Transverse colon (tissue), 4 donors: Measurements from ENCODE around the gene DELE1. TPM values are rescaled to one million over a fixed set of nuclear protein-coding genes. Genes with fewer than 3 reads are reported as not detected.

Experiments used
- DNase-seq: peaks from one replicate; pipeline ENCODE4 v3.0.0-alpha.2; 2019
- H3K27ac ChIP-seq, 4 donors: fragments of 200-600 bp; sonication (generic); 2 replicates each; pipeline ENCODE4 v1.5.1; 2016 to 2018; ENCODE audit warnings: inconsistent platforms in 4 of 4
- H3K27me3 ChIP-seq: fragments of 200-600 bp; sonication (generic); 2 replicates; pipeline ENCODE4 v1.5.1; 2017; ENCODE audit warnings: inconsistent platforms
- H3K36me3 ChIP-seq, 4 donors: fragments of 200-600 bp; sonication (generic); 2 replicates each; pipeline ENCODE4 v1.5.1; 2017 to 2019; ENCODE audit warnings: inconsistent platforms in 4 of 4
- H3K4me1 ChIP-seq, 4 donors: fragments of 200-600 bp; sonication (generic); 2 replicates each; pipeline ENCODE4 v1.5.1; 2017 to 2020; ENCODE audit warnings: inconsistent platforms in 4 of 4
- H3K4me3 ChIP-seq, 4 donors: fragments of 200-600 bp; sonication (generic); 1 replicate in 1 of 4; 2 replicates in 3 of 4; pipeline versions ENCODE4 v1.5.1 to v1.6.1; 2017 to 2019; ENCODE audit warnings: inconsistent platforms in 4 of 4
- H3K9me3 ChIP-seq, 2 donors: fragments of 200-600 bp; sonication (generic); 2 replicates each; pipeline ENCODE4 v1.5.1; 2017 to 2019; ENCODE audit warnings: inconsistent platforms in 2 of 2
- EP300 ChIP-seq: sonication (generic); formaldehyde crosslinking; IDR thresholded peaks from one replicate; pipeline ENCODE4 v1.6.1; 2017; ENCODE audit warnings: antibody characterized with exemption, low read depth
- POLR2A ChIP-seq: fragments of 450-650 bp; IDR thresholded peaks from one replicate; pipeline ENCODE4 v1.6.1; 2016; ENCODE audit warnings: antibody characterized with exemption, mild to moderate bottlenecking, moderate library complexity
- POLR2AphosphoS5 ChIP-seq, 3 donors: sonication (generic); formaldehyde crosslinking; IDR thresholded peaks; one replicate each; pipeline ENCODE4 v1.6.1; 2016; ENCODE audit warnings: antibody characterized with exemption in 3 of 3
- WGBS, 2 donors: methylation state at CpG; one replicate each; pipeline ENCODE4 v1.1.5; 2018; ENCODE audit warnings: low coverage in 1 of 2; 5-methylcytosine and 5-hydroxymethylcytosine counted together
- in situ Hi-C, 4 donors: fragments of 200-750 bp; cut with MboI; loops; one replicate each; pipeline versions ENCODE4 v1.15.0 to v1.15.1; 2017; ENCODE audit warnings: low sequenced_read_pairs in 3 of 4, low pct_ligation_motif_present in 1 of 4, low pct_unique_long_range_greater_than_20kb in 1 of 4
- intact Hi-C: fragments of 100-400 bp; cut with DNase I; formaldehyde crosslinking; loops from one replicate; pipeline ENCODE4 v1.15.1; 2023; ENCODE audit warnings: low total_unique reads
- total RNA-seq, 4 donors: library from RNA; depleted of rRNA; stranded (reverse); fragments of >200 nt; gene quantifications; one replicate each; pipeline ENCODE4 v1.1.0, GENCODE V29; 2016
- TF ChIP-seq, protein P1 (sequence below), 5 experiments: fragments of 200-600 bp in 3 of 5; fragments of 450-650 bp in 2 of 5; sonication (generic) in 3 of 5; IDR thresholded peaks; 1 replicate in 2 of 5; 2 replicates in 3 of 5; pipeline ENCODE4 v1.5.1; 2016 to 2017; ENCODE audit warnings: antibody characterized with exemption in 5 of 5, inconsistent platforms in 3 of 5, mild to moderate bottlenecking in 2 of 5, moderate library complexity in 1 of 5

DELE1 gene
- total RNA-seq, 4 donors from 2014 or later = 92.6 to 270 (median 126) TPM

DNA sequence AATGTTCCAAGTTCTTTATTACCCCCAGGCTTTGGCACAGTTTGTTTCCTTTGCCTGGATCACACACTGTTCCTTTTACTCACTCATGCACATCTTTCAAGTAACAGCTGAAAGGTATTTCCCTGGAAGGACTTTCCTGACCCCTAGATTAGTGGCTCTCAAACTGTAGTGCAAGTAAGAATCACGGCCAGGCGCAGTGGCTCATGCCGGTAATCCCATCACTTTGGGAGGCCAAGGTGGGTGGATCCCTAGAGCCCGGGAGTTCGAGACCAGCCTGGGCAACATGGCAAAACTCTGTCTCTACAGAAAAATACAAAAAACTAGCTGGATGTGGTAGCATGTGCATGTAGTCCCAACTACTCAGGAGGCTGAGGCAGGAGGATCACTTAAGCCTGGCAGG lies 19.1 kb upstream of the DELE1 start:
- Histone ChIP-seq H3K36me3 (no peaks in the 10 kb centered on the region), H3K4me3 (no peak overlapping the region), H3K27ac (no peak overlapping the region), H3K4me1 (no peaks in the 10 kb centered on the region), H3K27me3 (no peaks in the 10 kb centered on the region), H3K9me3 (no peaks in the 10 kb centered on the region)
- DNase-seq = no peak
- WGBS, 2 donors = 82 to 86% methylated on average over 3 to 5 of the region's 5 CpGs
- intact Hi-C loops = no loop called here
- in situ Hi-C loops = no loop called here
- TF ChIP-seq EP300 (no peak), POLR2A (no peak), POLR2AphosphoS5 (IDR thresholded peaks at IDR 0.05) (no peak)
- TF ChIP-seq, protein P1, sequence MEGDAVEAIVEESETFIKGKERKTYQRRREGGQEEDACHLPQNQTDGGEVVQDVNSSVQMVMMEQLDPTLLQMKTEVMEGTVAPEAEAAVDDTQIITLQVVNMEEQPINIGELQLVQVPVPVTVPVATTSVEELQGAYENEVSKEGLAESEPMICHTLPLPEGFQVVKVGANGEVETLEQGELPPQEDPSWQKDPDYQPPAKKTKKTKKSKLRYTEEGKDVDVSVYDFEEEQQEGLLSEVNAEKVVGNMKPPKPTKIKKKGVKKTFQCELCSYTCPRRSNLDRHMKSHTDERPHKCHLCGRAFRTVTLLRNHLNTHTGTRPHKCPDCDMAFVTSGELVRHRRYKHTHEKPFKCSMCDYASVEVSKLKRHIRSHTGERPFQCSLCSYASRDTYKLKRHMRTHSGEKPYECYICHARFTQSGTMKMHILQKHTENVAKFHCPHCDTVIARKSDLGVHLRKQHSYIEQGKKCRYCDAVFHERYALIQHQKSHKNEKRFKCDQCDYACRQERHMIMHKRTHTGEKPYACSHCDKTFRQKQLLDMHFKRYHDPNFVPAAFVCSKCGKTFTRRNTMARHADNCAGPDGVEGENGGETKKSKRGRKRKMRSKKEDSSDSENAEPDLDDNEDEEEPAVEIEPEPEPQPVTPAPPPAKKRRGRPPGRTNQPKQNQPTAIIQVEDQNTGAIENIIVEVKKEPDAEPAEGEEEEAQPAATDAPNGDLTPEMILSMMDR (IDR thresholded peaks at IDR 0.05) = no peak

DNA sequence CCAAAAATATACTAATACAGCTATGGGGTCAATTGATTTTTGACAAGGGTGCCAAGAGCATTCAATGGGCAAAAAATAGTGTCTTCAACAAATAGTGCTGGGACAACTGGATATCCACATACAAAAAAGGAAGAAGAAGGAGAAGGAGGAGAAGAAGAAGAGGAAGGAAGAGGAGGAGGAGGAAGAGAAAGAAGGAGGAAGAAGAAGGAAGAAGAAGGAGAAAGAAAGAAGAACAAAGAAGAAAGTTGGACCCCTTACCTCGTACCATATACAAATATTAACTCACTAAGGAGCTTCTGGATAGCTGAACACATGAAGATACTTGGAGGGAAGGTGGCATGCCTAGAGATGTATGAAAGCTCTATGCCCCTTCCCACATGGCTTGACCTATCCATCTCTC lies 17.2 kb upstream of the DELE1 start:
- in situ Hi-C loops = no loop called here
- H3K36me3 ChIP-seq = no peaks in the 10 kb centered on the region
- H3K27ac ChIP-seq = no peak overlapping the region
- 0 to 54% methylated on average over 1 of the region's 1 CpG for WGBS, 2 donors
- no peaks in the 10 kb centered on the region for H3K9me3 ChIP-seq
- DNase-seq = no peak
- H3K27me3 ChIP-seq = no peaks in the 10 kb centered on the region
- H3K4me3 ChIP-seq = no peak overlapping the region
- no peaks in the 10 kb centered on the region for H3K4me1 ChIP-seq
- TF ChIP-seq EP300 = no peak
- TF ChIP-seq, protein P1 (IDR thresholded peaks at IDR 0.05) = no peak
- TF ChIP-seq POLR2AphosphoS5 (IDR thresholded peaks at IDR 0.05) = no peak
- TF ChIP-seq POLR2A = no peak
- intact Hi-C loops = no loop called here

DNA sequence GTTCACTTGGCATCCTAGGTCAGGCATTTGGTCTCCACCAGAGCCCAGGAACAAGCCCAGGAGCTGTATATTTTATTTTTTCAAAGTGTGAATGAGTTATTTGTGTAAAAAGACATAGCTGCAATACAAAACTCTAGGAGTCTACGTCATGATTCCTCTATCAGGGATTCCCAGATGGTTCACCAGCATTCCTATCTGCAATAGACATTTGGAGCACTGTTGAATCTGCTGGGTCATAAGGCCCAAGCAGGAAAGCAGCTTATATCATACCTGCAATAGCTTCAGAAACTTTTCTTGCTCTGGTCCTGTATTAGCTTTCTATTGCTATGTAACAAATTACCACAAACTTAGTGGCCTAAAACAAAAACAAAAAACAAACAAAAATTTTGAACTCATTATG lies 16.7 kb upstream of the DELE1 start:
- no peak for DNase-seq
- no peaks in the 10 kb centered on the region for H3K36me3 ChIP-seq
- no peak for TF ChIP-seq POLR2AphosphoS5 (IDR thresholded peaks at IDR 0.05)
- no peak for TF ChIP-seq EP300
- TF ChIP-seq POLR2A = no peak
- TF ChIP-seq, protein P1 (IDR thresholded peaks at IDR 0.05) = no peak
- no peak overlapping the region for H3K27ac ChIP-seq
- 0% methylated on average over 1 of the region's 1 CpG; no CpG with 5 or more reads in 1 of the 2 donors for WGBS, 2 donors
- no peaks in the 10 kb centered on the region for H3K27me3 ChIP-seq
- H3K4me3 ChIP-seq = no peak overlapping the region
- in situ Hi-C loops (no loop called here), intact Hi-C loops (no loop called here)
- no peaks in the 10 kb centered on the region for H3K9me3 ChIP-seq
- H3K4me1 ChIP-seq = no peaks in the 10 kb centered on the region

DNA sequence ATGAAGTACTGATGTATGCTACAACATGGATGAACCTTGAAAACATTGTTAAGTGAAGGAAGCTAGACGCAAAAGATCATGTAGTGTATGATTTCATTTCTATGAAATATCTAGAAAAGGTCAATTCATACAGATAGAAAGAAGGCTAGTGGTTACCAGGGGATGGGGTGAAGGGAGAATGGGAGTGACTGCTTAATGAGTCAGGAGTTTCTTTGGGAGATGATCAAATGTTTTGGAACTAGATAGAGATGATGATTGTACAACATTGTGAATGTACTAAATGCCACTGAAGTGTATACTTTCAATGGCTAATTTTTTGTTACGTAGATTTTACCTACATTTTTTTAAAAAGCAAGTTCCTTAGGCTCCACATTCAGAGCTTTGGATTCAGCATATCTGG lies 14.9 kb upstream of the DELE1 start:
- in situ Hi-C loops (no loop called here), intact Hi-C loops (no loop called here)
- H3K27me3 ChIP-seq = peaks cover 9% of the 10 kb centered on the region
- H3K9me3 ChIP-seq = no peaks in the 10 kb centered on the region
- H3K4me1 ChIP-seq = peaks cover under 1 to 6% (median 4%) of the 10 kb centered on the region in 4 donors
- no peak overlapping the region for H3K4me3 ChIP-seq
- no peaks in the 10 kb centered on the region for H3K36me3 ChIP-seq
- H3K27ac ChIP-seq = no peak overlapping the region
- 84 to 85% methylated on average over 2 of the region's 2 CpGs for WGBS, 2 donors
- TF ChIP-seq, protein P1 (IDR thresholded peaks at IDR 0.05) = no peak
- no peak for TF ChIP-seq POLR2A
- no peak for TF ChIP-seq POLR2AphosphoS5 (IDR thresholded peaks at IDR 0.05)
- TF ChIP-seq EP300 = no peak
- DNase-seq = no peak
